Hepatocyte (in vitro differentiated cells): Measurements from ENCODE around the gene PTPN5. TPM values are rescaled to one million over a fixed set of nuclear protein-coding genes. Genes with fewer than 3 reads are reported as not detected.

Experiments used
- DNase-seq: peaks from one replicate; pipeline ENCODE4 v3.0.0-alpha.2; 2016; ENCODE audit warnings: low spot score
- H2AFZ ChIP-seq: fragments of 200-600 bp; sonication (generic); 2 replicates; pipeline ENCODE4 v1.6.0; 2016; ENCODE audit warnings: antibody characterized with exemption, mild to moderate bottlenecking
- H3K27ac ChIP-seq: fragments of 200-600 bp; sonication (generic); 2 replicates; pipeline ENCODE4 v1.5.1; 2016; ENCODE audit warnings: mild to moderate bottlenecking
- H3K27me3 ChIP-seq: fragments of 200-600 bp; sonication (generic); 2 replicates; pipeline ENCODE4 v1.6.1; 2016
- H3K36me3 ChIP-seq: fragments of 200-600 bp; sonication (generic); replicated peaks from 2 replicates; pipeline ENCODE4 v1.5.1; 2016; ENCODE audit warnings: low read depth; ENCODE audit not compliant: insufficient read depth
- H3K4me1 ChIP-seq: fragments of 200-600 bp; sonication (generic); 2 replicates; pipeline ENCODE4 v1.5.1; 2016; ENCODE audit warnings: mild to moderate bottlenecking, moderate library complexity; ENCODE audit not compliant: insufficient read depth
- H3K4me2 ChIP-seq: fragments of 200-600 bp; sonication (generic); 2 replicates; pipeline ENCODE4 v1.6.0; 2016
- H3K4me3 ChIP-seq: fragments of 200-600 bp; sonication (generic); 2 replicates; pipeline ENCODE4 v1.5.1; 2016; ENCODE audit warnings: mild to moderate bottlenecking
- H3K79me2 ChIP-seq: fragments of 200-600 bp; sonication (generic); 2 replicates; pipeline ENCODE4 v1.6.0; 2017; ENCODE audit warnings: mild to moderate bottlenecking
- H3K9me2 ChIP-seq: fragments of 200-600 bp; sonication (generic); replicated peaks from 2 replicates; pipeline ENCODE4 v1.6.0; 2017; ENCODE audit warnings: mild to moderate bottlenecking; ENCODE audit not compliant: insufficient read depth
- H3K9me3 ChIP-seq: fragments of 200-600 bp; sonication (generic); 2 replicates; pipeline ENCODE4 v1.5.1; 2016; ENCODE audit warnings: low read depth, mild to moderate bottlenecking
- H4K20me1 ChIP-seq: fragments of 200-600 bp; sonication (generic); 2 replicates; pipeline ENCODE4 v1.6.0; 2016; ENCODE audit warnings: mild to moderate bottlenecking; ENCODE audit not compliant: insufficient read depth, poor library complexity, severe bottlenecking
- EZH2 ChIP-seq: fragments of 200-600 bp; sonication (generic); IDR thresholded peaks from 2 replicates; pipeline ENCODE4 v1.6.1; 2016; ENCODE audit warnings: antibody characterized with exemption, mild to moderate bottlenecking, borderline replicate concordance
- EZH2phosphoT487 ChIP-seq: fragments of 200-600 bp; sonication (generic); IDR thresholded peaks from one replicate; pipeline ENCODE4 v1.6.1; 2018; ENCODE audit warnings: antibody characterized with exemption, mild to moderate bottlenecking, low read depth, moderate library complexity; ENCODE audit not compliant: unreplicated experiment, severe bottlenecking
- WGBS: methylation state at CpG from one replicate; pipeline ENCODE4 v1.1.6; 2016; ENCODE audit warnings: low lambda C conversion rate; ENCODE audit errors: missing lambda C conversion rate; 5-methylcytosine and 5-hydroxymethylcytosine counted together
- polyA plus RNA-seq: library from polyadenylated mRNA; unstranded; fragments of >200 nt; fragmentation: Nextera tagmentation; extraction: Ambion mirVana; gene quantifications from 2 replicates; pipeline ENCODE4 v1.2.1, GENCODE V29; 2016
- total RNA-seq: library from RNA; depleted of rRNA; stranded (reverse); fragments of >200 nt; gene quantifications from 2 replicates; pipeline ENCODE4 v1.2.3, GENCODE V29; 2014
- TF ChIP-seq, protein P1 (sequence below): fragments of 200-600 bp; sonication (generic); IDR thresholded peaks from 2 replicates; pipeline ENCODE4 v1.5.1; 2016; ENCODE audit warnings: antibody characterized with exemption, mild to moderate bottlenecking; ENCODE audit not compliant: poor library complexity

Gene PTPN5
- total and polyA plus RNA-seq, 2 experiments from 2014 or later = 0.22 to 0.90 TPM

DNA sequence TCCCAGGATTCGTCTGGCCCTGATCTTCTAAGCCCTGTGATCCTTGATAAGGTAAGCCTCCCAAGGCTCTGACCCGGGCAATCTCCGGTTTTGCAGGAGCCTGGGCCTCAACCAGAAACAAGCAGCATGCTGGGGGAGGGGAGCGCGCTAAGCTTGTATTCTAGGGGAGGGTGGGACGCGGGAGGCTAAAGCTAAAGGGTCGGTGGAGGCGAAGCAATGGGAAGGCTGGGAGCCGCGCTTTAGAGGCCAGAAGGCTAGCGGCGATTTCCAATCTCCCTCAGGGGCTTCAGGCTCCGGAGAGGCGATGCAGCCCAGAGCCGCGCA lies 753 bp downstream of the PTPN5 start:
- H3K4me2 ChIP-seq = peak overlapping the region; percentile 95
- no peaks in the 10 kb centered on the region for H3K9me2 ChIP-seq
- H3K27me3 ChIP-seq = peaks cover 83% of the 10 kb centered on the region
- DNase-seq = no peak
- H3K4me1 ChIP-seq = peaks cover 7% of the 10 kb centered on the region
- H3K36me3 ChIP-seq = no peaks in the 10 kb centered on the region
- no peak overlapping the region for H3K27ac ChIP-seq
- no peak overlapping the region for H2AFZ ChIP-seq
- H3K4me3 ChIP-seq = no peak overlapping the region
- 8% methylated on average over 13 of the region's 17 CpGs for WGBS
- no peaks in the 10 kb centered on the region for H4K20me1 ChIP-seq
- TF ChIP-seq, protein P1, sequence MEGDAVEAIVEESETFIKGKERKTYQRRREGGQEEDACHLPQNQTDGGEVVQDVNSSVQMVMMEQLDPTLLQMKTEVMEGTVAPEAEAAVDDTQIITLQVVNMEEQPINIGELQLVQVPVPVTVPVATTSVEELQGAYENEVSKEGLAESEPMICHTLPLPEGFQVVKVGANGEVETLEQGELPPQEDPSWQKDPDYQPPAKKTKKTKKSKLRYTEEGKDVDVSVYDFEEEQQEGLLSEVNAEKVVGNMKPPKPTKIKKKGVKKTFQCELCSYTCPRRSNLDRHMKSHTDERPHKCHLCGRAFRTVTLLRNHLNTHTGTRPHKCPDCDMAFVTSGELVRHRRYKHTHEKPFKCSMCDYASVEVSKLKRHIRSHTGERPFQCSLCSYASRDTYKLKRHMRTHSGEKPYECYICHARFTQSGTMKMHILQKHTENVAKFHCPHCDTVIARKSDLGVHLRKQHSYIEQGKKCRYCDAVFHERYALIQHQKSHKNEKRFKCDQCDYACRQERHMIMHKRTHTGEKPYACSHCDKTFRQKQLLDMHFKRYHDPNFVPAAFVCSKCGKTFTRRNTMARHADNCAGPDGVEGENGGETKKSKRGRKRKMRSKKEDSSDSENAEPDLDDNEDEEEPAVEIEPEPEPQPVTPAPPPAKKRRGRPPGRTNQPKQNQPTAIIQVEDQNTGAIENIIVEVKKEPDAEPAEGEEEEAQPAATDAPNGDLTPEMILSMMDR = no peak
- TF ChIP-seq EZH2 (no peak), EZH2phosphoT487 (no peak)
- H3K79me2 ChIP-seq = no peaks in the 10 kb centered on the region
- H3K9me3 ChIP-seq = no peaks in the 10 kb centered on the region

DNA sequence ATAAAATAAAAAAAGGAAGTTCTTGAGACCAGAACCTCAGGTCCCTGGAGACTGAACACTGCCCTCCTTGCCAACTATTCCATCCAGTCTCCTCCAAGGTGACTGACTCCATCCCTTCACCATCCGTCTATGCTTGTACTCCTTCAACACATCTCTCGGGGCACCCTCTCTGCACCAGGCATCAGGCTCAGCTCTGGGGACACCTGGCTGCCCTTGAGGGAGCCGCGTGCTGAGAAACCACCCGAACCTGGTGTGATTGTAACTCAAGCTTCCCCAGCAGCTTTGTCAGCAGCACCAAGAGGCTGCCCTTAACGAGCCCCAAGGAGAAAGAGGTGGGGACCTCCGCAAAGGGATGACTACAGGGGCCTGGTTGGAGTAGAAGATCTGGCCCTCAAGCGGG lies 1.7 kb downstream of the PTPN5 start:
- Histone ChIP-seq H3K4me1 (peaks cover 7% of the 10 kb centered on the region), H3K9me3 (no peaks in the 10 kb centered on the region), H4K20me1 (no peaks in the 10 kb centered on the region), H3K79me2 (no peaks in the 10 kb centered on the region), H3K27ac (no peak overlapping the region), H3K4me2 (no peak overlapping the region), H3K9me2 (no peaks in the 10 kb centered on the region), H3K4me3 (no peak overlapping the region), H3K27me3 (peaks cover 74% of the 10 kb centered on the region), H2AFZ (no peak overlapping the region), H3K36me3 (no peaks in the 10 kb centered on the region)
- WGBS = 80% methylated on average over 8 of the region's 8 CpGs
- no peak for DNase-seq
- TF ChIP-seq, protein P1 = no peak
- TF ChIP-seq EZH2 = no peak
- TF ChIP-seq EZH2phosphoT487 = no peak

DNA sequence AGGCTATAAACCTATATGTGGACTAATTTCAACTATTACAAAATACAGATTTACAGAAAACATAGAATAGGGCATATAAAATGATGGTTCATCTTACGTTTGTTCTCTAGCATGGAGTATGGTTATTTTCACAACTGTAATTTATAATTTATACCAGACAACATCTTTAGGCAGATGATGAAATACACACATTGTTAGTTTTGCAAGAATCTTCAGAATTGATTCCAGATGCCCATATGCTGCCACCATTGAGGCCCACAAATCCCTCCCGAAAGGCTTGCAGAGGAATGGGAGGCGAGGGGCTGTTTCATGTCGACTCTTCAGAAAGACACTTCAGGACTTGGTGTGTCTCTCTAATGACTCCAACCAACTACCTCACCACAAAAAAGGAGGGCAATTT lies 6.2 kb downstream of the PTPN5 start:
- no peaks in the 10 kb centered on the region for H3K9me2 ChIP-seq
- H3K27me3 ChIP-seq = peaks cover 30% of the 10 kb centered on the region
- no peaks in the 10 kb centered on the region for H3K79me2 ChIP-seq
- WGBS = 51% methylated on average over 4 of the region's 4 CpGs
- no peak overlapping the region for H3K4me2 ChIP-seq
- H3K4me1 ChIP-seq = no peaks in the 10 kb centered on the region
- H3K27ac ChIP-seq = no peak overlapping the region
- H3K4me3 ChIP-seq = no peak overlapping the region
- H2AFZ ChIP-seq = no peak overlapping the region
- DNase-seq = no peak
- H3K9me3 ChIP-seq = no peaks in the 10 kb centered on the region
- no peaks in the 10 kb centered on the region for H3K36me3 ChIP-seq
- TF ChIP-seq EZH2phosphoT487 (no peak), EZH2 (no peak)
- TF ChIP-seq, protein P1 = no peak
- H4K20me1 ChIP-seq = no peaks in the 10 kb centered on the region

DNA sequence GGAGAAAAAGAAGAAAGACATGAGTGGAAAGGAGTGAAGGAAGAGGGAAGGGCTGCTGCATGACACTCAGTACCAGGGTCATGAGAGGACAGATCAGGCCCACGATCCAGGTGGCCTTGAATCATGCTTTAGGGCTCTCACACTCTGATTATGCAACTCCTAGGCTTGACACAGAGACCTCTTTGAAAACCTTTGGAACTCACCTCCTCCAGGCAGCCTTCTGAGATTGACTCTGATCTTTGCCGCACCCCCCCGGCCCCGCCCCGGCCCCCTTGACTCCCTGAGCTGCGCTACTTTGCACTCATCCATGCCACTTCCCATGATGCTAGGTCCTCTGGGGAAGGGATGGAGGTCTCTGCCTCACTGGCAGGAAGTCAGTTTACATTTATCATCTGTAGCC lies 10.7 kb downstream of the PTPN5 start:
- Histone ChIP-seq H2AFZ (no peak overlapping the region), H3K27ac (no peak overlapping the region), H3K36me3 (no peaks in the 10 kb centered on the region), H3K79me2 (no peaks in the 10 kb centered on the region), H3K9me2 (no peaks in the 10 kb centered on the region), H3K4me2 (no peak overlapping the region), H4K20me1 (no peaks in the 10 kb centered on the region), H3K27me3 (no peaks in the 10 kb centered on the region), H3K4me3 (no peak overlapping the region), H3K4me1 (no peaks in the 10 kb centered on the region), H3K9me3 (no peaks in the 10 kb centered on the region)
- WGBS = 80% methylated on average over 6 of the region's 6 CpGs
- TF ChIP-seq EZH2 (no peak), EZH2phosphoT487 (no peak)
- TF ChIP-seq, protein P1 = no peak
- no peak for DNase-seq
